Pancreas (tissue), 10 donors: ENCODE data around the gene CMTM8. TPM values are rescaled to one million over a fixed set of nuclear protein-coding genes. Genes with fewer than 3 reads are reported as not detected.
A peak's percentile ranks its signal among the peaks of the same experiment; 100 is the strongest.

Experiments used
- ATAC-seq, 4 donors: fragments of 200-7000 bp; cut with Tn5 transposase; one replicate each; pipeline versions ENCODE4 v1.8.0 to v1.9.1; 2020; ENCODE audit warnings: mild to moderate bottlenecking in 4 of 4, moderate library complexity in 4 of 4
- DNase-seq, 6 donors: peaks; one replicate each; pipeline ENCODE4 v3.0.0-alpha.2; 2020
- FAIRE-seq: peaks from 2 replicates; lab custom pipeline; 2012; peaks lifted over from hg19 to GRCh38; lab: Jason Lieb, UNC
- H3K27ac ChIP-seq, 4 donors: fragments of 200-600 bp; sonication (generic); 1 replicate in 3 of 4; 2 replicates in 1 of 4; pipeline versions ENCODE4 v1.5.0 to v1.8.0; 2020
- H3K27me3 ChIP-seq, 4 donors: fragments of 200-600 bp; one replicate each; pipeline ENCODE4 v1.8.0; 2021
- H3K36me3 ChIP-seq, 3 donors: fragments of 200-600 bp; sonication (generic) in 1 of 3; one replicate each; pipeline versions ENCODE4 v1.5.0 to v1.8.0; 2020 to 2021
- H3K4me1 ChIP-seq, 3 donors: fragments of 200-600 bp; one replicate each; pipeline ENCODE4 v1.8.0; 2021
- H3K4me3 ChIP-seq, 4 donors: fragments of 200-600 bp; sonication (generic) in 2 of 4; one replicate each; pipeline versions ENCODE4 v1.5.0 to v1.8.0; 2020 to 2021
- H3K9me3 ChIP-seq, 4 donors: fragments of 200-600 bp; one replicate each; pipeline ENCODE4 v1.8.0; 2021
- CTCF ChIP-seq, 4 donors: fragments of 200-600 bp; sonication (generic) in 3 of 4; IDR thresholded peaks; one replicate each; pipeline versions ENCODE4 v1.5.0 to v1.8.0; 2021; ENCODE audit warnings: antibody characterized with exemption in 4 of 4
- WGBS, 2 donors: extraction: QIAGEN DNeasy Blood & Tissue Kit; methylation state at CpG; one replicate each; pipeline ENCODE4 v1.1.7; 2013; 5-methylcytosine and 5-hydroxymethylcytosine counted together
- intact Hi-C, 3 donors: fragments of 100-400 bp; cut with DNase I; formaldehyde crosslinking; loops; one replicate each; pipeline versions ENCODE4 v1.11.1 to v1.14.2; 2022
- polyA plus RNA-seq, 2 donors: library from polyadenylated mRNA; stranded (reverse); fragments of 200-250 nt; gene quantifications; one replicate each; pipeline ENCODE4 v1.2.3, GENCODE V29; 2013
- total RNA-seq, 6 donors: library from RNA; stranded (reverse); fragmentation: NEBNext Ultra II Directional in 4 of 6; extraction: Animal tissue kit (Norgen Biotek cat#: 25700) in 4 of 6; gene quantifications; one replicate each; pipeline versions ENCODE4 v1.2.1 to v1.2.4, GENCODE V29; 2021 to 2023
- donor health status: healthy with polysubstance abuse.
- donor health status: DM: no; HTN: no; CAD: no; lungs with moderate emphysema.
- donor health status: DM: no; HTN: no; CAD: no.
- donor health status: control.
- donor health status: control.
- donor health status: Bipolar disorder and iron deficiency.
- donor health status: DM: yes; HTN: yes; CAD: no.
- donor health status: DM: no; HTN: no; CAD: no.
- donor health status: DM: no; HTN: no; CAD: no.
- donor health status: DM: yes; HTN: yes; CAD: no.

Gene CMTM8
- total and polyA plus RNA-seq, 8 donors = 11.0 to 23.7 (median 16.7) TPM

DNA sequence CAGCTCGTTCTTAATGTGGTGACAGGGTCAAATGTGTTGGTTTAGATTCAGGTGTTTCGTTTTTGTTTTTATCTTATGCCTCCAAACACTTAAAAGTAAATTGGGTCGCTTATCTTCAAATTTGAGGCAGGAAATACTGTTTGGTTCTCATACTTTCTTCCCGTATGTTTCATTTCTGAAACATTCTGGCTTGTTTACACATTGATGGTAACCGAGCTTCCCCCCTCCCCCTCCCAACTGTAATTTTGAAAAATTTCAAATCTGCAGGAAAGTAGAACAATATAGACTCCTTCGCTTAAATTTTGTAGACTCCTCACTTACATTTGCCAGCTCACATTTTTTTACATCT is 64.9 kb downstream of the CMTM8 start:
- intact Hi-C loops = no loop called here

DNA sequence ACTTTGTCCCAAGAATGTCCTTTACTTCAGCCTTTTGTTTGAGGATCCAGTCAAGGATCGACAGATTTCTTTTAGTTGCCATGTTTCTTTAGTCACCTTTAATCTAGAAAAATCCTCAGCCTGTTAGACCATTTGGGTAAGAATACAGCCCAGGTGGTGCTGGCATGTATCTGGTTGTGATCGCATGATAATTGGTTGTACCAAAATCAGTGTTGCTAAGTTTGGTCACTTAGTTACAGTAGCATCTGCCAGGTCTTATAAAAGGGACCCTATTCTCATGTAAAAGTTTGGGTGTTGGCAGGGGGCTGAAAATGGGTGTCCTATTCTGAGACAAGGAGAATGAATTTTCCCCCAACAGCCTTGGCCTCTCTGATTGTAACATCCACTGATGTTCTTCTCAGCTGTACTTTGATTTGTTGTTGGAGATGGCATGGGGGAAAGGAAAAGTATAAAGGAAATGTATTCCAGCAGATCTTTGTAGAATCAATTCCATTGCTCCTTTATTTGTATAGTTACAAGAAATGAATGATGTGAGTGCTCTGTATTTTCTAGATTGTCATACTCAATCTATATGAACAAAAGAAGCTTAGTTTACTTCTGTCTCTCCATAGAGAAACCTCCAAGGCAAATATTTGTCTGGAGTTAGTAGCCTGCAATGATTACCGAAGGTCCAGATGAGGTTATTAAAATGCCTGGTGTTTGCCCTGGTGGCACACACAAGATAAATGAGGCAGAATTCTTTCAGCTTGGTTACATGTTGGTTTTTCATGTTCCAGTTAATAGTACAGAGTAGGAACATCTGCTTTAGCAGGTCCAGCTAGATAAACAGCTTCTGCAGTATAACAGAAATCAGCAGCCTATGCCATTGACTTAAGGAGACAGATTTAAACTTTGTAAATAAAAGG is 65.7 kb downstream of the CMTM8 start:
- H3K9me3 ChIP-seq = no peaks in the 10 kb centered on the region
- H3K4me3 ChIP-seq = no peak overlapping the region
- no peaks in the 10 kb centered on the region for H3K36me3 ChIP-seq
- FAIRE-seq (no peak), ATAC-seq (peak; percentile 48 to 86 (median 72)), DNase-seq (no peak)
- no peak for TF ChIP-seq CTCF (IDR thresholded peaks at IDR 0.05)
- intact Hi-C loops = no loop called here
- H3K4me1 ChIP-seq = peaks cover 16 to 33% (median 19%) of the 10 kb centered on the region in 3 donors
- no peaks in the 10 kb centered on the region for H3K27me3 ChIP-seq
- 49 to 56% methylated on average over 3 of the region's 3 CpGs for WGBS, 2 donors
- H3K27ac ChIP-seq = peak overlapping the region in 2 of 4 donors; percentile 6 to 19

More for the DNA sequence above, 64.9 kb downstream of the CMTM8 start:
- H3K27me3 ChIP-seq = no peaks in the 10 kb centered on the region
- no peak for TF ChIP-seq CTCF (IDR thresholded peaks at IDR 0.05)
- WGBS, 2 donors = 43 to 57% methylated on average over 6 of the region's 6 CpGs
- no peak overlapping the region for H3K4me3 ChIP-seq
- peak overlapping the region in 1 of 4 donors; percentile 1 for H3K27ac ChIP-seq
- ATAC-seq (no peak), FAIRE-seq (no peak), DNase-seq (no peak)
- H3K9me3 ChIP-seq = no peaks in the 10 kb centered on the region
- no peaks in the 10 kb centered on the region for H3K36me3 ChIP-seq
- H3K4me1 ChIP-seq = peaks cover 16 to 33% (median 19%) of the 10 kb centered on the region in 3 donors

DNA sequence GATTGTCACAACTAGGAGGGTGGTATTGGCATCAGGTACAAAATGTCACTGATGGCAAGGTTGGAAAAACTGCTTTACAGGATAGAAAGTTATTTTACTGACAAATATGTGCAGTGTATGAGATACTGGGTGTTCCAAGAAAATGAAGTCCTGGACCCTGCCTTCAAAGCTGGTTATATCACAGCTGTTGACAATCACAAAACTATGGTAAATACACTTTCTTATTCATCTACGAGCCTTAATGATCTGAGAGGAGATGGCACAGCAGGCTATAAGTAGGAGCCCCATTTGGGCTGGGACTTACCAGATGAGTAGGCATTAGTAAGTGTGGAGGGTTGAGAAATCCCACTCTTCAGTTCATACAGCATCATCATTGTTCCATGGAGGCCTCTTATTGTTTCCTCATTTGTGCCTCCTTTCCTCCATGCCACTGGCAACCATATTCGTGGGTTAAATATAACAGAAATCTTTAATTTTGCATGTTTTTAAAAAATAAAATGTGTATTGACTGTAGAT is 66.9 kb downstream of the CMTM8 start:
- H3K36me3 ChIP-seq = no peaks in the 10 kb centered on the region
- DNase-seq (no peak), FAIRE-seq (no peak), ATAC-seq (peak in 1 of 4 donors; percentile 5)
- H3K9me3 ChIP-seq = no peaks in the 10 kb centered on the region
- intact Hi-C loops = no loop called here
- H3K4me1 ChIP-seq = peaks cover 16 to 33% (median 20%) of the 10 kb centered on the region in 3 donors
- WGBS, 2 donors = 67 to 68% methylated on average over 2 of the region's 2 CpGs
- no peak for TF ChIP-seq CTCF (IDR thresholded peaks at IDR 0.05)
- H3K4me3 ChIP-seq = no peak overlapping the region
- peak overlapping the region in 2 of 4 donors; percentile 6 for H3K27ac ChIP-seq
- no peaks in the 10 kb centered on the region for H3K27me3 ChIP-seq

- TF ChIP-seq CTCF (IDR thresholded peaks at IDR 0.05) = no peak
- DNase-seq = no peak
- Histone ChIP-seq H3K27ac (no peak overlapping the region), H3K4me3 (no peak overlapping the region), H3K4me1 (peaks cover 16 to 33% (median 27%) of the 10 kb centered on the region in 3 donors), H3K36me3 (no peaks in the 10 kb centered on the region), H3K9me3 (no peaks in the 10 kb centered on the region), H3K27me3 (no peaks in the 10 kb centered on the region)
- ATAC-seq = no peak
- WGBS, 2 donors = 93 to 98% methylated on average over 3 of the region's 3 CpGs
- no peak for FAIRE-seq
- intact Hi-C loops = no loop called here
These were observed 67.6 kb downstream of the CMTM8 start for GRCh38 chr3:32306072-32306471.
